Thyroid gland (tissue), 4 donors: Measurements from ENCODE around the gene HEPACAM2.

Experiments used
- POLR2A ChIP-seq, 2 donors: fragments of 450-650 bp; IDR thresholded peaks; one replicate each; pipeline ENCODE4 v1.6.1; 2017; ENCODE audit warnings: antibody characterized with exemption in 2 of 2, mild to moderate bottlenecking in 2 of 2, moderate library complexity in 1 of 2
- TF ChIP-seq, protein P1 (sequence below), 6 experiments: fragments of 200-600 bp in 3 of 6; fragments of 450-650 bp in 3 of 6; sonication (generic) in 3 of 6; IDR thresholded peaks; one replicate each; pipeline ENCODE4 v1.5.1; 2016 to 2019; ENCODE audit warnings: antibody characterized with exemption in 6 of 6, mild to moderate bottlenecking in 2 of 6, inconsistent platforms in 1 of 6, moderate library complexity in 1 of 6

DNA sequence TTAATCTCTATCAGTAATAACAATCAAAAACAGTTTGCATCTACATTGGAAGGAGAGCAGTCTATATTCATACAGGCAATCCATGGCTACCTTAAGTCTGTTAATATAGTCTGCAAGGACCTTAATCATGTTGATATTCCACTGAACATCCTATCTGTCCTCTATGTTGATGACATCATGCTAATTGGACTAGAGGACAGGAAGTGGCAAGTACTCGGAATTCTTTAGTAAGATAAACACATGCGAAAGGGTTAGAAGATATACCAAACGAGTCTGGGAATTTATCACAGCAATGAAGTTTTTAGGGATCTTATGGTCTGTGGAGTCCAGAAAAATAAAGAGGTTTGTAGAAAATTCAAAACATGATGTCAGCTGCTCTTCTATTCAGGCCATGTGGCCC is 66.8 kb downstream of the HEPACAM2 start:
- no peak for TF ChIP-seq POLR2A (IDR thresholded peaks at IDR 0.05)
- TF ChIP-seq, protein P1, sequence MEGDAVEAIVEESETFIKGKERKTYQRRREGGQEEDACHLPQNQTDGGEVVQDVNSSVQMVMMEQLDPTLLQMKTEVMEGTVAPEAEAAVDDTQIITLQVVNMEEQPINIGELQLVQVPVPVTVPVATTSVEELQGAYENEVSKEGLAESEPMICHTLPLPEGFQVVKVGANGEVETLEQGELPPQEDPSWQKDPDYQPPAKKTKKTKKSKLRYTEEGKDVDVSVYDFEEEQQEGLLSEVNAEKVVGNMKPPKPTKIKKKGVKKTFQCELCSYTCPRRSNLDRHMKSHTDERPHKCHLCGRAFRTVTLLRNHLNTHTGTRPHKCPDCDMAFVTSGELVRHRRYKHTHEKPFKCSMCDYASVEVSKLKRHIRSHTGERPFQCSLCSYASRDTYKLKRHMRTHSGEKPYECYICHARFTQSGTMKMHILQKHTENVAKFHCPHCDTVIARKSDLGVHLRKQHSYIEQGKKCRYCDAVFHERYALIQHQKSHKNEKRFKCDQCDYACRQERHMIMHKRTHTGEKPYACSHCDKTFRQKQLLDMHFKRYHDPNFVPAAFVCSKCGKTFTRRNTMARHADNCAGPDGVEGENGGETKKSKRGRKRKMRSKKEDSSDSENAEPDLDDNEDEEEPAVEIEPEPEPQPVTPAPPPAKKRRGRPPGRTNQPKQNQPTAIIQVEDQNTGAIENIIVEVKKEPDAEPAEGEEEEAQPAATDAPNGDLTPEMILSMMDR (IDR thresholded peaks at IDR 0.05): no peak
